ENCODE data around the gene PMM1.

The PMM1 gene

DNA sequence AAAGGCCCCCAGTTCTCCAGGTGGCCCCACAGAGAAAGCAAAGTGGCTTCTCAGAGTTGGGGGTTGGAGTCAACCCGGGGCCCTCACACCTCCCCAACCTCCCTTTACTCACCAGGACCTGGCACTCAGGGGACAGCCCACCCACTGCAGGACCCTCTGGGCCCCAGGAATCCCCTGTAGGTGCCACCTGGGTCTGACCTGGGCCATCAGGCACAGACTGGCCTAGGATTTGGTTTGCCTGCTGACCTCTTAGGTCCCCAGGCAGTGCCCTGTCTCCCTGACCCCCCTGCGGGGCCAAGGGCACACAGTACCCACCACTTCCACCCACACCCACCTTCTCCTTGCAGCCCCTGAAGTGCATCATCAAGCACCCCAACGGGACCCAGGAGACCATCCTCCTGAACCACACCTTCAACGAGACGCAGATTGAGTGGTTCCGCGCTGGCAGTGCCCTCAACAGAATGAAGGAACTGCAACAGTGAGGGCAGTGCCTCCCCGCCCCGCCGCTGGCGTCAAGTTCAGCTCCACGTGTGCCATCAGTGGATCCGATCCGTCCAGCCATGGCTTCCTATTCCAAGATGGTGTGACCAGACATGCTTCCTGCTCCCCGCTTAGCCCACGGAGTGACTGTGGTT, 61.4 kb downstream of the PMM1 start:
- H4K20me1 ChIP-seq (ENCODE audit: control insufficient read depth, insufficient read depth, low read depth, low read length): peaks cover 6% of the 10 kb centered on the region; the same call in 1 of the 2 replicates
- H3K36me3 ChIP-seq (ENCODE audit: control insufficient read depth, low read length): peaks cover 95% of the 10 kb centered on the region
- H3K4me1 ChIP-seq (ENCODE audit: control insufficient read depth, low read length): peaks cover 11% of the 10 kb centered on the region
- no peaks in the 10 kb centered on the region for H3K27me3 ChIP-seq (ENCODE audit: control insufficient read depth, low read length)
- no peak overlapping the region for H3K4me3 ChIP-seq (ENCODE audit: low read length)
- H3K9me2 ChIP-seq (replicated peaks; ENCODE audit: control insufficient read depth, low read length): no peaks in the 10 kb centered on the region
- H3K9me3 ChIP-seq (ENCODE audit: control insufficient read depth, insufficient read depth, low read length): no peaks in the 10 kb centered on the region
- H3K27ac ChIP-seq (ENCODE audit: low read depth, low read length): no peak overlapping the region
- no peak overlapping the region for H3K4me2 ChIP-seq (ENCODE audit: low read length)
- H3K79me2 ChIP-seq (ENCODE audit: control insufficient read depth, low read length): peaks cover 18% of the 10 kb centered on the region
- H3F3A ChIP-seq (ENCODE audit: control insufficient read depth, insufficient read depth): peaks cover 6% of the 10 kb centered on the region; the same call in 1 of the 2 replicates
- TF ChIP-seq, protein P1, sequence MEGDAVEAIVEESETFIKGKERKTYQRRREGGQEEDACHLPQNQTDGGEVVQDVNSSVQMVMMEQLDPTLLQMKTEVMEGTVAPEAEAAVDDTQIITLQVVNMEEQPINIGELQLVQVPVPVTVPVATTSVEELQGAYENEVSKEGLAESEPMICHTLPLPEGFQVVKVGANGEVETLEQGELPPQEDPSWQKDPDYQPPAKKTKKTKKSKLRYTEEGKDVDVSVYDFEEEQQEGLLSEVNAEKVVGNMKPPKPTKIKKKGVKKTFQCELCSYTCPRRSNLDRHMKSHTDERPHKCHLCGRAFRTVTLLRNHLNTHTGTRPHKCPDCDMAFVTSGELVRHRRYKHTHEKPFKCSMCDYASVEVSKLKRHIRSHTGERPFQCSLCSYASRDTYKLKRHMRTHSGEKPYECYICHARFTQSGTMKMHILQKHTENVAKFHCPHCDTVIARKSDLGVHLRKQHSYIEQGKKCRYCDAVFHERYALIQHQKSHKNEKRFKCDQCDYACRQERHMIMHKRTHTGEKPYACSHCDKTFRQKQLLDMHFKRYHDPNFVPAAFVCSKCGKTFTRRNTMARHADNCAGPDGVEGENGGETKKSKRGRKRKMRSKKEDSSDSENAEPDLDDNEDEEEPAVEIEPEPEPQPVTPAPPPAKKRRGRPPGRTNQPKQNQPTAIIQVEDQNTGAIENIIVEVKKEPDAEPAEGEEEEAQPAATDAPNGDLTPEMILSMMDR (IDR thresholded peaks at IDR 0.05; ENCODE audit: low read depth, low read length, poor library complexity, severe bottlenecking): no peak
- no peak for TF ChIP-seq EZH2phosphoT487 (IDR thresholded peaks at IDR 0.05; ENCODE audit: borderline replicate concordance, low read length)
